SK-N-SH (cell line): ENCODE results near the gene WHRN. TPM values are rescaled to one million over a fixed set of nuclear protein-coding genes. Genes with fewer than 3 reads are reported as not detected.
A peak's percentile ranks its signal among the peaks of the same experiment; 100 is the strongest.

Source experiments
- CTCF ChIA-PET: fragments of 300-600, 350-600 bp; formaldehyde crosslinking; extraction: SDS; loops from one replicate; lab custom pipeline; 2021; lab: Yijun Ruan, JAX
- POLR2A ChIA-PET: fragments of 350-600 bp; sonication (Branson Sonifier 250); formaldehyde crosslinking; extraction: SDS; loops from one replicate; lab custom pipeline; 2020; ENCODE audit warnings: antibody characterized with exemption, inconsistent platforms; lab: Yijun Ruan, JAX
- DNase-seq: peaks from one replicate; pipeline ENCODE4 v3.0.0; 2012
- H2AFZ ChIP-seq: fragments of 200-600 bp; sonication (generic); 2 replicates; pipeline ENCODE4 v1.8.1; 2016; ENCODE audit warnings: antibody characterized with exemption, mild to moderate bottlenecking, low read depth
- H3F3A ChIP-seq: fragments of 200-600 bp; sonication (generic); replicated peaks from 2 replicates; pipeline ENCODE3; 2016; ENCODE audit warnings: antibody characterized with exemption, mild to moderate bottlenecking; ENCODE audit not compliant: insufficient read depth
- H3K27ac ChIP-seq, 2 experiments: fragments of 200-500 bp in 1 of 2; fragments of 200-600 bp in 1 of 2; sonication (Bioruptor generic) in 1 of 2; sonication (generic), shearing (Covaris generic) in 1 of 2; 2 replicates each; pipeline versions ENCODE4 v1.5.1 to v1.6.1; 2014 to 2016; ENCODE audit warnings: low read depth in 2 of 2, inconsistent platforms in 1 of 2, low read length in 1 of 2, mild to moderate bottlenecking in 1 of 2, mixed read lengths in 1 of 2
- H3K27me3 ChIP-seq: fragments of 200-600 bp; sonication (generic), shearing (Covaris generic); 2 replicates; pipeline ENCODE4 v1.6.1; 2016; ENCODE audit warnings: mixed run types; ENCODE audit not compliant: insufficient read depth
- H3K36me3 ChIP-seq, 2 experiments: fragments of 200-500 bp in 1 of 2; fragments of 200-600 bp in 1 of 2; sonication (Bioruptor generic) in 1 of 2; sonication (generic) in 1 of 2; replicated peaks in 1 of 2; 2 replicates each; pipeline versions ENCODE3 to v1.5.1; 2014 to 2016; ENCODE audit warnings: low read length in 1 of 2, mild to moderate bottlenecking in 1 of 2; ENCODE audit not compliant: insufficient read depth in 2 of 2, control insufficient read depth in 1 of 2
- H3K4me1 ChIP-seq, 2 experiments: fragments of 200-500 bp in 1 of 2; fragments of 200-600 bp in 1 of 2; sonication (Bioruptor generic) in 1 of 2; sonication (generic), shearing (Covaris generic) in 1 of 2; 2 replicates each; pipeline versions ENCODE4 v1.5.1 to v1.6.1; 2014 to 2016; ENCODE audit warnings: low read depth in 1 of 2, low read length in 1 of 2, mixed run types in 1 of 2; ENCODE audit not compliant: insufficient read depth in 2 of 2, control insufficient read depth in 1 of 2
- H3K4me2 ChIP-seq: fragments of 200-600 bp; sonication (generic), shearing (Covaris generic); 2 replicates; pipeline ENCODE4 v1.6.1; 2017; ENCODE audit warnings: mixed run types
- H3K4me3 ChIP-seq, 2 experiments: fragments of 200-500 bp in 1 of 2; fragments of 200-600 bp in 1 of 2; sonication (Bioruptor generic) in 1 of 2; sonication (generic), shearing (Covaris generic) in 1 of 2; 2 replicates each; pipeline versions ENCODE4 v1.5.1 to v1.8.1; 2014 to 2016; ENCODE audit warnings: low read depth in 2 of 2, inconsistent platforms in 1 of 2, low read length in 1 of 2, mild to moderate bottlenecking in 1 of 2, mixed read lengths in 1 of 2, moderate library complexity in 1 of 2
- H3K79me2 ChIP-seq: fragments of 200-600 bp; sonication (generic); 2 replicates; pipeline ENCODE4 v1.8.1; 2017; ENCODE audit warnings: mild to moderate bottlenecking; ENCODE audit not compliant: insufficient read depth
- H3K9ac ChIP-seq: fragments of 200-600 bp; sonication (generic); 2 replicates; pipeline ENCODE4 v1.6.1; 2017; ENCODE audit warnings: mixed run types
- H3K9me2 ChIP-seq: fragments of 200-600 bp; sonication (generic); 2 replicates; pipeline ENCODE4 v1.6.1; 2017; ENCODE audit warnings: mixed run types
- H3K9me3 ChIP-seq: fragments of 200-600 bp; sonication (generic); 2 replicates; pipeline ENCODE4 v1.6.1; 2017; ENCODE audit warnings: mixed run types, mild to moderate bottlenecking, moderate library complexity
- H4K20me1 ChIP-seq: fragments of 200-600 bp; sonication (generic); 2 replicates; pipeline ENCODE4 v1.6.1; 2017; ENCODE audit warnings: mild to moderate bottlenecking, mixed run types; ENCODE audit not compliant: insufficient read depth
- ELF1 ChIP-seq: IDR thresholded peaks from 2 replicates; pipeline ENCODE4 v1.4.0; 2012
- FOSL2 ChIP-seq: IDR thresholded peaks from 2 replicates; pipeline ENCODE4 v1.4.0; 2012; ENCODE audit warnings: low read depth, mild to moderate bottlenecking, moderate library complexity, borderline replicate concordance
- GATA2 ChIP-seq: sonication (generic); formaldehyde crosslinking; IDR thresholded peaks from 2 replicates; pipeline ENCODE4 v1.5.0; 2020; ENCODE audit warnings: mild to moderate bottlenecking, missing genetic modification reagents
- JUND ChIP-seq: IDR thresholded peaks from 2 replicates; pipeline ENCODE4 v1.4.0; 2012
- MEF2A ChIP-seq: IDR thresholded peaks from 2 replicates; pipeline ENCODE4 v1.4.0; 2012; ENCODE audit warnings: low read depth, borderline replicate concordance
- RCOR1 ChIP-seq: fragments of 150-350 bp; IDR thresholded peaks from 2 replicates; pipeline ENCODE4 v1.6.1; 2017; ENCODE audit warnings: antibody characterized with exemption, low read length
- REST ChIP-seq: IDR thresholded peaks from 2 replicates; pipeline ENCODE4 v1.6.1; 2012; ENCODE audit warnings: mild to moderate bottlenecking, low read depth, low read length, moderate library complexity
- TAF1 ChIP-seq: IDR thresholded peaks from 2 replicates; pipeline ENCODE4 v1.6.1; 2012; ENCODE audit warnings: low read depth, mild to moderate bottlenecking, low read length, moderate library complexity, borderline replicate concordance
- TCF12 ChIP-seq: IDR thresholded peaks from 2 replicates; pipeline ENCODE4 v1.4.0; 2012
- WGBS: methylation state at CpG from one replicate; pipeline ENCODE4 v1.1.6; 2017; ENCODE audit warnings: low lambda C conversion rate; 5-methylcytosine and 5-hydroxymethylcytosine counted together
- polyA plus RNA-seq, 3 experiments: library from polyadenylated mRNA; depleted of rRNA; stranded (reverse); fragments of >200 nt; gene quantifications; 2 replicates each; pipeline ENCODE4 v1.2.3, GENCODE V29; 2012
- TF ChIP-seq, protein P1 (sequence below): IDR thresholded peaks from 2 replicates; pipeline ENCODE4 v1.4.0; 2012; ENCODE audit warnings: low read depth

The WHRN gene
- polyA plus RNA-seq, 1 of the 3 experiments (the other 2 are of a cell fraction) = 4.6 TPM

- no peak for TF ChIP-seq RCOR1
- TF ChIP-seq GATA2 (CRISPR knock-in tag) = no peak
- no peak for TF ChIP-seq MEF2A
- TF ChIP-seq ELF1 = no peak
- no peak for TF ChIP-seq REST
Observed at GRCh38 chr9:114486205-114486963, 18.9 kb downstream of the WHRN start (continued).

DNA sequence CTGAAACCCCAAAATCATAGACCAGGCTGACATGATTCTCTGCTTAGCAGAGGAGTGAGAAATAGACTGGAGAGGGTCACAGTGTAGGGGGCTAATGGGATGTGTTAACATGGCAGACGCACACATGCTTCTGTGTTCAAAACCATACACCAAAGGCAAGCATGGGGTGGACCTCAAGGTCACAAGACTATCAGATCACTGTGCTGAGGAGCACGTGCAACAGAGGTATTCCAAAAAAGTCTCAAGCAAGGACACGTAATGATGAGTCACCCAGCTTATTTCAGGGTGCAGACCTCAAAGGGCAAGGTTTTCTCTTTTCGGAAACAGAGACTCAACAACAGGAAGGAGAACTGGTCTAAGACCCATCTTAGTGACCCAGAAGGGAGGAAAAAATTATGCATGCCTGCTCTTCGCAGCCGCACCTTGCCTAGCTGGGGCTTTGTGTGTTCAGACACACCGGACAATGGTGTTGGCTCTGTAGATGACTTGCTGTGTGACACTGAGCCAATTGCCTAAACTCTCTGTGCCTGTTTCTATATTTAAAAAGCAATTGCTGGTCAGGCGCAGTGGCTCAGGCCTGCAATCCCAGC is 20.3 kb downstream of the WHRN start:
- Histone ChIP-seq H3K27me3 (peaks cover 2% of the 10 kb centered on the region; the same call in 1 of the 2 replicates), H3K36me3 (no peaks in the 10 kb centered on the region), H3K4me1 (peaks cover 5% of the 10 kb centered on the region in 2 experiments; a peak in 1 of 4 replicates), H3K4me2 (no peak overlapping the region; the same call in 1 of the 2 replicates), H3K9ac (no peak overlapping the region), H3K27ac (no peak overlapping the region), H3K9me2 (no peaks in the 10 kb centered on the region), H3K9me3 (no peaks in the 10 kb centered on the region), H3K79me2 (no peaks in the 10 kb centered on the region), H3F3A (no peaks in the 10 kb centered on the region), H3K4me3 (no peak overlapping the region), H4K20me1 (no peaks in the 10 kb centered on the region), H2AFZ (no peak overlapping the region)
- WGBS = 55% methylated on average over 6 of the region's 8 CpGs
- ChIA-PET CTCF (interaction anchor here (0.7 to 1.4 kb wide), 8 partner anchors 10 to 178 kb away, joined by 3 to 7 read pairs (median 4); no protein-coding TSS in a partner anchor), POLR2A (no interaction called here)
- TF ChIP-seq JUND (peak; percentile 51), FOSL2 (peak; percentile 63; the same call in 1 of the 2 replicates), TCF12 (peak; percentile 7; the same call in 1 of the 2 replicates), MEF2A (no peak), TAF1 (no peak)
- TF ChIP-seq, protein P1, sequence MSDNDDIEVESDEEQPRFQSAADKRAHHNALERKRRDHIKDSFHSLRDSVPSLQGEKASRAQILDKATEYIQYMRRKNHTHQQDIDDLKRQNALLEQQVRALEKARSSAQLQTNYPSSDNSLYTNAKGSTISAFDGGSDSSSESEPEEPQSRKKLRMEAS = peak; percentile 81
- DNase-seq = no peak
